ENCODE results near the gene WFDC10B. TPM values are rescaled to one million over a fixed set of nuclear protein-coding genes. Genes with fewer than 3 reads are reported as not detected.

WFDC10B gene
- total and polyA plus RNA-seq, 10 of the 15 experiments (the other 5 are each of a cell fraction or from before 2014, with no cell fraction given) = not detected

DNA sequence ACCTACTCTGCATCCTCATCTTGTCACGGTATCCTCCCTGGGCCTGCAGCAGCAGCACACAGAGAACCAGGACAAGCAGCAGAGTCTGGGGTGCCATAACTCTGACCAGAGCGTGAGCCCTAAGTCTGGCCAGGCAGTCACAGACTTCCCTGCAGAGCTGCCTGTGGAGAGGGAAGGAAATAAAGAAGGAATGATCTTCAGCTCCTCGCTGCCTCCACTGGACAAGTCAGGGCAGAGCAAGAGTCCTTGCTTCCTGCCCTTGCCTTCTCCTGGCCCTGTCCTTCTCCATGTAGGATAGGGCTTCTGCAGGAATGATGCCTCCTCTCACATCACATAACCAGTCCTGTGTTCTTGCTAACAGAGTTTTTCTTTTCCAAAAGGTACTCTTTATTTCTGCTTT lies 18.9 kb downstream of the WFDC10B start (continued):
- TF ChIP-seq, protein P1, sequence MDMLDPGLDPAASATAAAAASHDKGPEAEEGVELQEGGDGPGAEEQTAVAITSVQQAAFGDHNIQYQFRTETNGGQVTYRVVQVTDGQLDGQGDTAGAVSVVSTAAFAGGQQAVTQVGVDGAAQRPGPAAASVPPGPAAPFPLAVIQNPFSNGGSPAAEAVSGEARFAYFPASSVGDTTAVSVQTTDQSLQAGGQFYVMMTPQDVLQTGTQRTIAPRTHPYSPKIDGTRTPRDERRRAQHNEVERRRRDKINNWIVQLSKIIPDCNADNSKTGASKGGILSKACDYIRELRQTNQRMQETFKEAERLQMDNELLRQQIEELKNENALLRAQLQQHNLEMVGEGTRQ (IDR thresholded peaks at IDR 0.05; ENCODE audit: borderline replicate concordance, low read depth, low read length) = no peak
- TF ChIP-seq, protein P2, sequence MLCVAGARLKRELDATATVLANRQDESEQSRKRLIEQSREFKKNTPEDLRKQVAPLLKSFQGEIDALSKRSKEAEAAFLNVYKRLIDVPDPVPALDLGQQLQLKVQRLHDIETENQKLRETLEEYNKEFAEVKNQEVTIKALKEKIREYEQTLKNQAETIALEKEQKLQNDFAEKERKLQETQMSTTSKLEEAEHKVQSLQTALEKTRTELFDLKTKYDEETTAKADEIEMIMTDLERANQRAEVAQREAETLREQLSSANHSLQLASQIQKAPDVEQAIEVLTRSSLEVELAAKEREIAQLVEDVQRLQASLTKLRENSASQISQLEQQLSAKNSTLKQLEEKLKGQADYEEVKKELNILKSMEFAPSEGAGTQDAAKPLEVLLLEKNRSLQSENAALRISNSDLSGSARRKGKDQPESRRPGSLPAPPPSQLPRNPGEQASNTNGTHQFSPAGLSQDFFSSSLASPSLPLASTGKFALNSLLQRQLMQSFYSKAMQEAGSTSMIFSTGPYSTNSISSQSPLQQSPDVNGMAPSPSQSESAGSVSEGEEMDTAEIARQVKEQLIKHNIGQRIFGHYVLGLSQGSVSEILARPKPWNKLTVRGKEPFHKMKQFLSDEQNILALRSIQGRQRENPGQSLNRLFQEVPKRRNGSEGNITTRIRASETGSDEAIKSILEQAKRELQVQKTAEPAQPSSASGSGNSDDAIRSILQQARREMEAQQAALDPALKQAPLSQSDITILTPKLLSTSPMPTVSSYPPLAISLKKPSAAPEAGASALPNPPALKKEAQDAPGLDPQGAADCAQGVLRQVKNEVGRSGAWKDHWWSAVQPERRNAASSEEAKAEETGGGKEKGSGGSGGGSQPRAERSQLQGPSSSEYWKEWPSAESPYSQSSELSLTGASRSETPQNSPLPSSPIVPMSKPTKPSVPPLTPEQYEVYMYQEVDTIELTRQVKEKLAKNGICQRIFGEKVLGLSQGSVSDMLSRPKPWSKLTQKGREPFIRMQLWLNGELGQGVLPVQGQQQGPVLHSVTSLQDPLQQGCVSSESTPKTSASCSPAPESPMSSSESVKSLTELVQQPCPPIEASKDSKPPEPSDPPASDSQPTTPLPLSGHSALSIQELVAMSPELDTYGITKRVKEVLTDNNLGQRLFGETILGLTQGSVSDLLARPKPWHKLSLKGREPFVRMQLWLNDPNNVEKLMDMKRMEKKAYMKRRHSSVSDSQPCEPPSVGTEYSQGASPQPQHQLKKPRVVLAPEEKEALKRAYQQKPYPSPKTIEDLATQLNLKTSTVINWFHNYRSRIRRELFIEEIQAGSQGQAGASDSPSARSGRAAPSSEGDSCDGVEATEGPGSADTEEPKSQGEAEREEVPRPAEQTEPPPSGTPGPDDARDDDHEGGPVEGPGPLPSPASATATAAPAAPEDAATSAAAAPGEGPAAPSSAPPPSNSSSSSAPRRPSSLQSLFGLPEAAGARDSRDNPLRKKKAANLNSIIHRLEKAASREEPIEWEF (IDR thresholded peaks at IDR 0.05; ENCODE audit: insufficient replicate concordance, low read depth, low read length) = no peak
- TF ChIP-seq JUNB (IDR thresholded peaks at IDR 0.05) = no peak
- TF ChIP-seq, protein P3, sequence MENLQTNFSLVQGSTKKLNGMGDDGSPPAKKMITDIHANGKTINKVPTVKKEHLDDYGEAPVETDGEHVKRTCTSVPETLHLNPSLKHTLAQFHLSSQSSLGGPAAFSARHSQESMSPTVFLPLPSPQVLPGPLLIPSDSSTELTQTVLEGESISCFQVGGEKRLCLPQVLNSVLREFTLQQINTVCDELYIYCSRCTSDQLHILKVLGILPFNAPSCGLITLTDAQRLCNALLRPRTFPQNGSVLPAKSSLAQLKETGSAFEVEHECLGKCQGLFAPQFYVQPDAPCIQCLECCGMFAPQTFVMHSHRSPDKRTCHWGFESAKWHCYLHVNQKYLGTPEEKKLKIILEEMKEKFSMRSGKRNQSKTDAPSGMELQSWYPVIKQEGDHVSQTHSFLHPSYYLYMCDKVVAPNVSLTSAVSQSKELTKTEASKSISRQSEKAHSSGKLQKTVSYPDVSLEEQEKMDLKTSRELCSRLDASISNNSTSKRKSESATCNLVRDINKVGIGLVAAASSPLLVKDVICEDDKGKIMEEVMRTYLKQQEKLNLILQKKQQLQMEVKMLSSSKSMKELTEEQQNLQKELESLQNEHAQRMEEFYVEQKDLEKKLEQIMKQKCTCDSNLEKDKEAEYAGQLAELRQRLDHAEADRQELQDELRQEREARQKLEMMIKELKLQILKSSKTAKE (IDR thresholded peaks at IDR 0.05; ENCODE audit: low read depth, poor library complexity, severe bottlenecking) = no peak
- no peak for TF ChIP-seq TARDBP (IDR thresholded peaks at IDR 0.05; ENCODE audit: borderline replicate concordance)

Measured in GM12878 (cell line).